ENCODE data around the gene COBL.

DNA sequence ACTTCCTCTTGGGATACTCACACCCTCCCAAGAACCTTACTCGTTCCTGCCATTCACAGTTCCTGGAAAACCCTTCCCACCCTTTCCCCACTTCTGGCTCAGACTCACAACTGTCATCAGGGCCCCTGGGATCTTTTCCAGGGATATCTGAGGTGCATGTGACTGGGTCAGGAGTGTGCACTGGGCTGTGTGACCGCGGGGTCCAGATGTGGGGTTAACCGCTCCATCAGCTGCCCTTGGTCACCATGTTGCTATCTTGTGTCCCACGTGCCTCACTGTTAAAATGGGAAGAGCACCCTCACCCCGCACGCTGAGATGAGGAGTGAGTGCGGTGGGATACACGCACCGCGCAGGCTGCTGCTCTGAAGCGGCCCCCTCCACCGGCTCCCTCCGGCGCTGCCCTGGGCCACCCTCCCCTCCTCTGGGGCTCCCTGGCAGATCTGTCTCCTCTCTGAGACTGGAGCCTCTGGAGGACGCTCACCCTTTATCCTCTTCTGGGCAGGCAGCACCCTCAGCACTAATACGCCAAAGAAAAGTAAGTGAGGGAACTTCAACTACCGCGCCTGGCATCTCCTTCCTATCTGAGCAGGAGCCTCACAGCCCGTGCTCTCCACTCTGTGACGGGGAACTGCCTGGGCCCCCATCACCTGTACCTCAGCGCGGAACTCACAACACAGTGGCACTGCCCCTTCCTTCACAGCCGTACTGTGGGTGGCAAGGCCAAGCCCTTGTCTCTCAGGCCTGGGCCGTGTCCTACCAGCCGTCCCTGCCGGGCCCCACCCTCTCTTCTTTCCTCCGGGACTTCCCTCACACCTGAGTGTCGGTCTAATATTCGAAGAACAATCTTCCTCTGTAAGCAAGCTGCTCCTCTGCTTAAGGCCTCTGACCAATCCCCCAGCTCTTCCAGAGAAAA, 15.6 kb downstream of the COBL start:
- TF ChIP-seq YY1 (IDR thresholded peaks at IDR 0.05; ENCODE audit: low read depth) (no peak), EGR1 (IDR thresholded peaks at IDR 0.05) (no peak), NFIC (IDR thresholded peaks at IDR 0.05) (no peak), RAD21 (IDR thresholded peaks at IDR 0.05; ENCODE audit: low read depth) (no peak), EP300 (IDR thresholded peaks at IDR 0.05; ENCODE audit: borderline replicate concordance) (no peak)
- TF ChIP-seq, protein P1, sequence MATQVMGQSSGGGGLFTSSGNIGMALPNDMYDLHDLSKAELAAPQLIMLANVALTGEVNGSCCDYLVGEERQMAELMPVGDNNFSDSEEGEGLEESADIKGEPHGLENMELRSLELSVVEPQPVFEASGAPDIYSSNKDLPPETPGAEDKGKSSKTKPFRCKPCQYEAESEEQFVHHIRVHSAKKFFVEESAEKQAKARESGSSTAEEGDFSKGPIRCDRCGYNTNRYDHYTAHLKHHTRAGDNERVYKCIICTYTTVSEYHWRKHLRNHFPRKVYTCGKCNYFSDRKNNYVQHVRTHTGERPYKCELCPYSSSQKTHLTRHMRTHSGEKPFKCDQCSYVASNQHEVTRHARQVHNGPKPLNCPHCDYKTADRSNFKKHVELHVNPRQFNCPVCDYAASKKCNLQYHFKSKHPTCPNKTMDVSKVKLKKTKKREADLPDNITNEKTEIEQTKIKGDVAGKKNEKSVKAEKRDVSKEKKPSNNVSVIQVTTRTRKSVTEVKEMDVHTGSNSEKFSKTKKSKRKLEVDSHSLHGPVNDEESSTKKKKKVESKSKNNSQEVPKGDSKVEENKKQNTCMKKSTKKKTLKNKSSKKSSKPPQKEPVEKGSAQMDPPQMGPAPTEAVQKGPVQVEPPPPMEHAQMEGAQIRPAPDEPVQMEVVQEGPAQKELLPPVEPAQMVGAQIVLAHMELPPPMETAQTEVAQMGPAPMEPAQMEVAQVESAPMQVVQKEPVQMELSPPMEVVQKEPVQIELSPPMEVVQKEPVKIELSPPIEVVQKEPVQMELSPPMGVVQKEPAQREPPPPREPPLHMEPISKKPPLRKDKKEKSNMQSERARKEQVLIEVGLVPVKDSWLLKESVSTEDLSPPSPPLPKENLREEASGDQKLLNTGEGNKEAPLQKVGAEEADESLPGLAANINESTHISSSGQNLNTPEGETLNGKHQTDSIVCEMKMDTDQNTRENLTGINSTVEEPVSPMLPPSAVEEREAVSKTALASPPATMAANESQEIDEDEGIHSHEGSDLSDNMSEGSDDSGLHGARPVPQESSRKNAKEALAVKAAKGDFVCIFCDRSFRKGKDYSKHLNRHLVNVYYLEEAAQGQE (IDR thresholded peaks at IDR 0.05; ENCODE audit: low read depth) = no peak
